ELF-1 (cell line): Measurements from ENCODE around the gene HEPACAM.
A peak's percentile ranks its signal among the peaks of the same experiment; 100 is the strongest.
"Not testable (repeated sequence)": the region's sequence is repeated elsewhere in the genome, so short reads cannot be mapped to it uniquely, and the experiment has no call there.

Experiments
- DNase-seq: peaks from one replicate; pipeline ENCODE4 v3.0.0-alpha.2; 2016; ENCODE audit warnings: low read depth, low spot score

The HEPACAM gene, protein sequence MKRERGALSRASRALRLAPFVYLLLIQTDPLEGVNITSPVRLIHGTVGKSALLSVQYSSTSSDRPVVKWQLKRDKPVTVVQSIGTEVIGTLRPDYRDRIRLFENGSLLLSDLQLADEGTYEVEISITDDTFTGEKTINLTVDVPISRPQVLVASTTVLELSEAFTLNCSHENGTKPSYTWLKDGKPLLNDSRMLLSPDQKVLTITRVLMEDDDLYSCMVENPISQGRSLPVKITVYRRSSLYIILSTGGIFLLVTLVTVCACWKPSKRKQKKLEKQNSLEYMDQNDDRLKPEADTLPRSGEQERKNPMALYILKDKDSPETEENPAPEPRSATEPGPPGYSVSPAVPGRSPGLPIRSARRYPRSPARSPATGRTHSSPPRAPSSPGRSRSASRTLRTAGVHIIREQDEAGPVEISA

DNA sequence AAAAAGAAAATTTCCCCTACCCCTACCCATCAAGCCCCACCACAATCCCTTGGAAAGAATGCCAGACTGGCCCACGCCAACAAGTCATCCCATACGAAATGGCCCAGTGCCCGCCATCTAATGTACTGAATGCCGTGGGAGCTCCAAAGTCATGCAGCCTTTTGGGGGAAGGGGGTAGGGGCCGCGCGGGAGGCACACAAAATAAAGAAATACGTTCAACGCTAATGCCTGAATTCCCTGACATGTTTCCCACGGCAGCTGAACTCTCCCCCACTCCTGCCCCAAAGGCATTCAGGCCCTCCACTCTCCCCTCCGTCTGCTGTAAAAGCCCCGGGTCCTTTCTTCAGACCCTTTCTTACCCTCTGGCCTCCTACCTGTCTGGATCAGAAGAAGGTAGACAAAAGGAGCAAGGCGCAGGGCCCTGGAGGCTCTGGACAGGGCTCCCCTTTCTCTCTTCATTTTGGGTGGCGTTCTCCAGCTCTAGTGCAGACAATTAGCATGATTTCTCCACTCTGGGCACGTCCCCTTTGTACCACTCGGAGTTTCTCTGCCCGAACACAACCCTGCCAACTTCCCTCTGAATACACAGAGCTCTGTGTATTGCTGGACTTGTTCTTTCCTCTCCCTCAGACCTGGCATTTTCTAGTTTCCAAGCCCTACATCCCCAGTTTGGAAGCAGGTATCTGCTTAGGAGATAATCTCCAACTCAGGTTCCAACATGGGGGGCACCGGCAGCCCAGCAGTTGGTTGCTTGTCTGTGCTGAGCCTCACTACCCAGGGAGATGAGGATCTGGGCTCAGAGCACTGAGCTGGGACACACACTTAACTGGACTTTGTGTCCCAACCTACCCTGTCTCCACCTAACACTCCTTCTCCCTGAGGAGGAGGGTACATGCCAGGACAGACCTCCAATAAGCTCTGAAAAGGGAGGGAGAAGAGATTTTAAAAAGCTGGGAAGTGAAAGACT is at the start of gene HEPACAM:
Gene HEPACAM, minus strand, starts transcription at position 500 of the 967 bp plus-strand sequence. Its CDS starts 41 bp downstream, at position 459.
- no peak for DNase-seq

DNA sequence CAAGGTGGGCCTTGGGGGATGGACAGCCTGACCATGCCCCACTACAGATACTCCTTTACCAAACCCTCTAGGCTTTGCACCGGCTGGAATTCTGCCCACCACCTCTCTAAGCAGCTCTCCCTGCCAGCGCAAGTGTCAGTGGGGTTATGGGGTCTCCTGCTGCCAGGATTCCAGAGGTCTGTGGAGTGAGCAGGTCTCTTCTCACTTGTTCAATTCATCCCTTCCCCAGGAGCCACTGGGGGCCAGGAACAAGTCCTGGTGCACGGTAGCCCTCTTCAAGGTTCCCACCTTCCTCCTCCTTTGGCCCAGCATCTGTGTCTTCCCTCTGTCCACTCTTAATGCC is 48.6 kb upstream of the HEPACAM start:
- no peak for DNase-seq

DNA sequence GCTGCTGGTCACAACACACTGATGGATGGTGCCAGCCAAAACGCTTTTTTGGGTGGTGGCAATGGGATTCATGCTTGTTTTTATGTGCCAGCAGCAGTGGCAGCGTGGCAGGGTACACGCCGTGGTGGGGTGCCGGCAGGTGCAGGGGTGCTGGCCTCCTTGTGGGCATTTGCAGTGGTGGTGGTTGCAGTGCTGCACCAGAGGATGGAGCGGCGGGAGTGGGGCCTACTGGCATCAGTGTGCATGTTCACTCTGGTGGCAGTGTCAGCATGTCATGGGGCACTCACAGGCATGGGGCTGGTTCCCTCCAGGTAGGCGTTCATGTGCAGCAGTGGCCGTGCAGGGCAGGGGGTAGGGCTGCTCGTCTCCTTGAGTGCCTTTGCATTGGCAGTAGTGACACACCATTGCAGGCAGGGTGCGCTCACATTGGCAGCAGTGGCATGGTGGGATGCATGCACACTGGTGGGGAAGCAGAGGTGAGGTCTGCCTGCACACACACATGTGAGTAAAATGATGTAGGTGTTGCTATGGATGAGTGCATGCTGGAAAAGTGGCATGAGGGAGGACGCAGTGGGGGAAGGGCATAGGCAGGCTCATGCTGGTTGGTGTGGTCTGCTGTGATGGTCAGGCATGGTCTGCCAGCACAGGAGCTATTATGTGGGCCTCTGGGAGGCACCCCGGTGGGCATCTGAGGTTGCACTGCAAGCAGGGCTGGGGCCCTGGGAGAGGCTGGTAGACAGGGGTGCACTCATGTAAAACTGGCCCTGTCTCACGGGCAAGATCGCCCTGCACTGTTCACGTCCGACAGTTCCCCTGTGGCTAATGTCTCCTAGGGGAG is 48.0 kb upstream of the HEPACAM start:
- DNase-seq: no peak

DNA sequence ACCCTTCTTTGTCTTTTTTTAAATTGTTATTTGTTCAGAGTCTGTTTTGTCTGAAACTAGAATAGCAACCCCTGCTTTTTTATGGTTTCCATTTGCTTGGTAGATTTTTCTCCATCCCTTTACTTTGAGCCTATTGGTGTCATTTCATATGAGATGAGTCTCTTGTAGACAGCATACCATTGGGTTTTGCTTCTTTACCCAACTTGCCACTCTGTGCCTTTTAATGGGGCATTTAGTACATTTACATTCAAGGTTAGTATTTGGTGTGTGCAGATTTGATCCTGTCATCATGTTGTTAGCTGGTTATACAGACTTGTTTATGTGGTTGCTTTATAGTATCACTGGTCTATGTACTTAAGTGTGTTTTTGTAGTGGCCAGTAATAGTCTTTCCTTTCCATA is 46.2 kb upstream of the HEPACAM start:
- DNase-seq: no peak

DNA sequence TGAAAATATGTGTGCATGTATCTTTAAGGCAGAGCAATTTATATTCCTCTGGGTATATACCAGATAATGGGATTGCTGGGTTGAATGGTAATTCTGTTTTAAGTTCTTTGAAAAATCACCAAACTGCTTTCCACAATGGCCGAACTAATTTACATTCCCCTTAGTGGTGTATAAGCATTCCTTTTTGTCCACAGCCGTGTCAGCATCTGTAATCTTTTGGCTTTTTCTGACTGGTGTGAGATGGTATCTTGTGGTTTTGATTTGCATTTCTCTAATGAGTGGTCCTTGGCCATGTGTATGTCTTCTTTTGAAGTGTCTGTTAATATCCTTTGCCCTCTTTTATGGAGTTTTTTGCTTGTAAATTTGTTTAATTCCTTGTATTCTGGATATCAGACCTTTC is 42.5 kb upstream of the HEPACAM start:
- DNase-seq: no peak

DNA sequence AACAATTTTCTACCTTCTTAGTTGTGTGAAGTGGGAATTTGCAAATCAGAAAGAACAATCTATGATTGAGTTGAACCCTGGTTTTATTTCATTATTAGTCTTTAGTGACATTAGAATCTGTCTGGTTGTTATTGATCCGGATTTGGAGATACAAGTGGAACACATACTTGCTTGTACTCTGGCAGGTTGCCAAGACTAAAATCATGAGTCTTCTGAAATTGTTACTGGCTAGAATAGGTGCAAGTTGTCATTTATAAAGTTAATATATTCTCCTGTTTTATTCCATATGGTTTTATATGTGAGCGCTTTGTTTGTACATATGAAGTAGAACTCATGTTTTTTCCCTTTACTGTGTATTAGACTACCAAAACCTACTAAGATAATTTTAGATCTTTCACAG is 41.2 kb upstream of the HEPACAM start:
- DNase-seq: no peak

DNA sequence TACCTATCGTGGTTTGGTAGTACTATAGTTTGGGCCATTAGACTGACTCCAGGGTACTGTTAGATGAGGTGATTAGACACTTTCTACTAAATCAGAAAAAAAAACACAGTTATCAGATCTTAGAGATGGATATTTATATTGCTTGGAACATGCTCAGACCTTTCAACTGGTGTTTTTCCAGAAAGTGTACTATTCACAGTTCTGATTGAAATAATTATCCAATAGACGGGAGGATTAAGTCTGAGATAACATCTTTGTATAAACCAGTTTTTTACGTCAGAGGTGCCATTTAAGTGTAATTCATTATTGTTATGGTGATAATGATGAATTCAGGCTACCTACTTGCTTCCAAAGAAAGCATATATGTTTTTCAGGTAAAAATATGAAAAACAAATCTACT is 40.7 kb upstream of the HEPACAM start:
- no peak for DNase-seq

DNA sequence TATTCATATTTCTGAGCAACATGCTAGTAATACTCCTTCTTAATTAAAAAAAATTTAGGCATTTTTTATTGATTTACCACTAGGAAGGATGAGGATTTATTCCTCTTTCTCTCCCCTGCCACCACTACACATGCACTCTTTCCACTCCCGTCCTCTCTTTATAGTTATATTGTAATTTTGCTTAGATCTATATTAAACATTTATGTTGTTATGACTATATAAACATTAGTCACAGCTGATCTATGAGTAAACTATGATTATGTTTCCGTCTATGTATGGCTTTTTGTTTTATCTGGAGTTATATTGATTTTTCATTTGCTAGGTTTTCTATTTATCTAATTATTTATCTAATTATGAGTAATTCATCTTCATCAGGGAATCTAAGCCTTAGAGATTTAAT is 36.0 kb upstream of the HEPACAM start:
- no peak for DNase-seq

DNA sequence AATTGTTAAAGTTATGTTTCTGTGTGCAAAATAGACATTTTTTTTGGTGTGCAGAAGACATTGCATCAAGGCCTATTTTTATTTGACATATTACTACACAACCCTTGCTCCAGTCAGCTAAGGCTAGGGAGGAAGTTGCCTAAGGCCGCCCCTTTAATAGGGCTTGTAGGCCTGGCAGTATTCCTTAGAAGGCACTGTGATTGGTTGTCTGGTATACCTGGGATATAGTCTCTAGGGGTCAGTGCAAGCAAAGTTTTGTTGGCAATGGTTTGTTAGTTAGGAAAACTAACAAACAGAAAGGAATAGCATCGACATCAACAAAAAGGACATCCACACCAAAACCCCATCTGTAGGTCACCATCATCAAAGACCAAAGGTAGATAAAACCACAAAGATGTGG is 35.1 kb upstream of the HEPACAM start:
- DNase-seq: peak; percentile 45

DNA sequence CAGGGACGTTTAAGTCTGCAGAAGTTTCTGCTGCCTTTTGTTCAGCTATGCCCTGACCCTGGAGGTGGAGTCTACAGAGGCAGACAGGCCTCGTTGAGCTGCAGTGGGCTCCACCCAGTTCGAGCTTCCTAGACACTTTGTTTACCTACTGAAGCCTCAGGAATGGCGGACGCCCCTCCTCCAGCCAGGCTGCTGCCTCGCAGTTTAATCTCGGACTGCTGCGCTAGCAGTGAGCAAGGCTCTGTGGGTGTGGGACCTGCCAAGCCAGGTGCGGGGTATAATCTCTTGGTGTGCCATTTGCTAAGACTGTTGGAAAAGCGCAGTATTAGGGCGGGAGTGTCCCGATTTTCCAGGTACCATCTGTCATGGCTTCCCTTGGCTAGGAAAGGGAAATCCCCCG is 32.4 kb upstream of the HEPACAM start:
- not testable (repeated sequence) for DNase-seq

DNA sequence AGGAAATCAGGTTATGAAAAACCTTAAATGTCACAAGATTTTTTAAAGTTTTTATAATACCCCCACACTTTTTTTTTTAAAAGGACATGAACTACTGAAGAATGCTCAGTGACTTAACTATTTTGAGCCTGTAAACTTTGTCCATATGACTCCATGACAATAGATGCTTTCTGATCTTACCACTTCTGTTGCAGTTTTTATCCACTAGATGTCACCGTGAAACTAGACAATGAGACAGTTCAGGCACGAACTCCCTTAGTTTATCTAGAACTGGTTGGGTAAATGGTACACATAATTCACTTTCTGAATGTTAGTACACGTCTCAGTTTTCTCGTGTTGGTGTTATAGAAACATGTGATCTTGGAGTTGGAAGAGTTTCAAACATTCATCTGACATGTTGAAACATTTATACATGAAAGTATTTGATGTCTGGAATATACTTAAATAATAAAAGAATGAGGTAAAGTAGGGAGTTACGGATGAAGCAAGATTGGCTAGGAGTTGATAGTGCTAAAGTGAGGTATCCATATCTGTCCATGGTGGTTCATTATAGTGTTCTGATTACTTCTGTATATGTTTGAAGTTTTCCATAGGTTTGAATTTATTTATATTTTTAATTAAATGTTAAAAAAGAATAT is 26.2 kb upstream of the HEPACAM start:
- no peak for DNase-seq

DNA sequence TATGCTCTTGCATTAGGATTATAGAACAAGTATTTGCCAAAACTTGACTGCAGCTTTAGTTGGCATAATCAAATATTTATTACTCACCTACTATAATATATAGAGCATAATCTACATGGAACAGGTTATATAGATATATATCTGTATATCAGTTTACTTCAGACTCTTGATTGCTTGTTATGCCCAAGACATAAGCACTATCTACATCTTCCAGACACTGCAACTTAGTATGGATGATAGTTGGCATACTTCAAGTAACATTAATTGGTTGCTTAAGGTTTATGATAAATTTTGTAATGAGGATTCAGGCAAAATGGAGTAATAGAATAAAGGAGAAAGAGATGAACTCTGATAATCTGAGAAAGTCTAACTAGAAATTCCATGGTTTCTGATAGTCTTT is 19.2 kb upstream of the HEPACAM start:
- DNase-seq: no peak

DNA sequence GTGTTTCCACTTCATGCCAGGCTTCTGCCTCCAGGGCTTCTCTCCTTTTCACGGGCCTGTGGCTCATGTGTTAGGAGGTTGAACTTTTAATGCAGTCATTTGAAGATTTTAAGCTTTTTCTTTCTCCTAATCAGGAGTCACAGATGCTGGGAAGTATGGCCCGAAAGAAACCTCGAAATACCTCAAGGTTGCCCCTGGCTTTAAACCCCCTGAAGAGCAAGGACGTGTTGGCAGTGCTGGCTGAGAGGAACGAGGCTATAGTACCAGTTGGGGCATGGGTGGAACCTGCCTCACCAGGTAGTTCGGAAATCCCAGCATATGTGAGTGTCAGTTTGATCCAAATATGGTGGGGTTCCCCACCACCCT is 18.7 kb upstream of the HEPACAM start:
- no peak for DNase-seq

DNA sequence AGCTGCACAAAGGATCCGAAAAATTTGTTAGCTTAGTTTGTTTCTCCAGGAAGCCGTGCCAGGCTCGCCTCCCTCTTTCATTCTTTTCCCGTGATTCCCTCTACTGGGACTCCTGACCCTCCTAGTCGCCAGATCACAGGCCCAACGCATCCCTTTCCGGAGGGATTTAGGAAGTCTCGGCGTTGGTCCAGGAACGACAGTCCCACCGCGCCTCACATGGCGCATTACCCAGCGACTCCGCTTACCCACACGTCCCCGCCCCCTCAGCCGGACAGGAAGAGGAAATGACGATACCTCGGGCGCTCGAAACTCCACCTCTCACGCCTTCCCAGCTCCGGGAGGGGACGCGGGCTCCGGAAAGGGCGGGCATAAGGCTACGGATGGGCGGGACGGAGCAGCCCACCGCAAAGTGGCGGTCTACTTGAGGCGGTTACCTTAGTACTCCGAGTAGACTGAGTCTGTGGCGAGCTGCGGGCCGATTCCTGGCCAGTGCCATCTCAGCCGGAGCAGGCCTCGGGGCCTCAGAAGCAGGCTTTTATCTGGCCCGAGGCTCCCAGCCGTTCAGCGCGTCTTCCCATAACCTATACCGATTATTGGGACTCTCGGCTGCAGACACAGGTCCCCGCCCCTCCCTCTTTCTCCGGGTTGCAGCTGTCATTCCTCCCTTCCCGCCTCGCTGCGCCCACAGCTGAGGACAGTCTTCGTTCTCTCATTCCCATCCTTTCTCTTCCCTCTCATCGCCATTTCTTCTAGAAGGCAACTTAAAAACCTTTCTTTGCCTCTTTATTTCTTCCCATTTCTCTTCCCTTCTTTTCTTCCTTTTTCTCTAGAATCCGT is 18.1 kb upstream of the HEPACAM start, which contains the start of gene CCDC15:
Gene CCDC15, plus strand, starts transcription at position 450 of the 837 bp plus-strand sequence. CDS start 531 bp downstream, outside the sequence.
- peak; percentile 99 for DNase-seq

DNA sequence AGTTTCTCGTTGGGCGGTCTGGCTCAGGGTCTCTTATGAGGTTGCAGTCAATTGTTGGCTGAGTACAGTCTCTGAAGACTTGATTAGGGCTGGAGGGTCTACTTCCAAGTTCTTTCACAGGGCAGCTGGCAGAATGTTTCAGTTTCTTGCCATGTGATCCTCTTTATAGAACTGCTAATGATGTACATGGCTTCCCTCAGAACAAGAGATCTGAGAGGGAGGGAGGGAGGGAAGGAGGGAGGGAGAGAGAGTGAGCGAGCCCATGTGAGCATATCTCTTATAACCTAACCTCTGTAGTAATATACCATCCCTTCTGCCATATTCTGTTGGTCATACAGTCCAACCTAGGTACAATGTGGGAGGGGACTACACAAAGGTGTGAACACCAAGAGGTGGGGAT is 15.5 kb upstream of the HEPACAM start:
- DNase-seq: no peak

DNA sequence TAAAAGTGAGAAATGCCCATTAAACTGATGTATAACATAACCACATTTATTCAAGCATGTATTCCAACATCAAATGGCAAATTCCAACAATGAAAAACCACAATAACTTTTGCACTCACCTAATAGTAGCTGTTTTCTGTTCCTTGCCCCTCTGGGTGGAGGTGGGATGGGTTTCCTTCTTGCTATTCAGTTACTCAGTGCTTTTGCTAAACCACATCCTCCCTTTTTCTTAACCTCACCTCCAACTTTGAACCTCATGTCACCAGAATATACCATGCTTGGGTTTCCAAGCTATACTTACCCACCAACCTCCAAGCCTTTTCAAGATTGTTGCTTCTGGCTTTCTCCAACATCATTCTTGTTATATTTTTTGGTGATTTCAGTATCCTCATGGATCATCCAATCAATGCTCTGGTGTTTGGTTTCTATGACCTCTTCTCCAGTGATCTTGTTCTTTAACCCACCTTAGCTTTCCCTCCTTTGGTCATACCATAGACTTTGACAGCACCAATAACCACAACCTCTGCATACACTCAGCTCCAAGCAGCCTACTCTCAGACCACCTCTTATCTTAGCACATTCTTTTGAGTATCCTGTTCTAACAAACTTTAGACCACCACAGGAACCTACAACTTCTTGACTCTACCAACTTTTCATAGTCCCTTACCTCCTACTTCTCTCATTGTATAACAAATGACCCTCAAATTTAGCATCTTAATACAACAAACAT is 14.9 kb upstream of the HEPACAM start:
- DNase-seq: no peak

DNA sequence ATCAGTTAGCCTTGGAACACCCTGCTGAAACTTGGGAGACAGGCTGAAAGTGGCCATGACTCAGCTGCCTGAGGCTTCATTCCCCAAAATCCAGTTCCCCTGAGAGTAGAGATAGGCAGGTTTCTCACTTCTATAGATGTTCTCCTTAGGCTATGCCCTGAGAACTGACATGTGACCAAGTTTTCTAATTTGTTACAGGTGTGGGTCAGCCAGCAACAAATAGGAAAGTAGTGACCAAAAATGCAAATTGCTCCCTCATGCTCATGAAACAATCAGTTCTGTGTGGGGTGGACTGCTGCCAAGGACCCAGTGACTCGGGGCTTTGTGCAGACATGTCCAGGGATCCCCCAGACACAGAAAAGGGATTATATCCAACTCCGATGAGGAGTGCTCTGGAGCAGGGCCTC is 10.9 kb upstream of the HEPACAM start:
- no peak for DNase-seq

DNA sequence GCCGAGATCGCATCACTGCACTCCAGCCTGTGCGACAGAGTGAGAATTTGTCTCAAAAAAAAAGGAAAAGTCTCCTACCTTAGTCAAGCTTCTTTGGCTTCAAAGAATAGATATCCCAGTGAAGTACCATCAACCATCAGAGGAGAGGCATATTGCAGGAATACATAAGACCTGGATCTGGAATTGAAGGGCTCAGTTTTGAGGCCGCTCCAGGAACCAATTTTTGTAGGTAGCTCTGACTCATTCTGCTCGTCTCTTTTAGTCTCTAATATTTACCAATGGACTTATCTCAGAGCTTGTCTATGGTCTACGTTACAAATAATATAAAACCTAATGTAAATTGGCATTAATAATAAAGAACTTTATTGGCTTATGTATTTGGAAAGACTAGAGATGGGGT is 10.0 kb upstream of the HEPACAM start:
- no peak for DNase-seq

DNA sequence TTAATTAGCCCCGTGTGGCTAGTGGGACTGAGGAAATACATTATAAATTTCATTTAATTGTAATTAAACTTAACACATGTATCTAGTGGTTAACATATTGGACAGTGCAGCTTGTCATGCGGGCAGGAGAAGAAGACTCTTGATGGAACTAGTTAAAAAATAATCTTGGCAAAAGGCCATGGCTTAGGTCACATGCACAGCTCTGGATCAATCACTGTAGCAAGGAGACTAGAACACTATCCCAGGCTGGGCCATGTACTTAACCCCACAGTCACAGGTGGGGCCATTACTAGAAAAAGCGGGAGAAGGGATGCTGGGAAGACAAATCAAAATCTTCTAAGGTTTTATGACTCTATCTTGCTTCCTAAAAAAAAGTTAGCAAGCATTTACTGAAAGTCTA is 8.7 kb upstream of the HEPACAM start:
- DNase-seq: no peak

DNA sequence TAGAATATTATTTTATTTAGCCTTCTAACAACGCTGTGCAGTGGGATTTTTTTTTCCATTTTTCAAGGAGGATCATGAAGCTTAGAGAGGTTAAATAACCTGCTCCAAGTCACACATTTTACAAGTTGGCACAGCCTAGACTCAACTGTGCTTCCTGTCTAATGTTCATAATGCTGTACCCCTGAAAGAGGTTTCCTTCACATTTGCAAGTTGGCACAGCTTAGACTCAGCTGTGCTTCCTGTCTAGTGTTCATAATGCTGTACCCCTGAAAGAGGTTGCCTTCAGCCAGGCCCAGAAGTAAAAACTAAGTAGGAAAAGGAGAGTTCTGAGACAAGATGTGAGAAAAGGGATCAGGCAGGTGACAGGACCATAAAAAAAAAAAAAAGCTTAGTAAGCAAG is 7.9 kb upstream of the HEPACAM start:
- DNase-seq: no peak
